ENCODE results near the gene TNFAIP8L3. TPM values are rescaled to one million over a fixed set of nuclear protein-coding genes. Genes with fewer than 3 reads are reported as not detected.

The TNFAIP8L3 gene
- total RNA-seq, 4 donors from 2014 or later, result 0.75 to 4.9 (median 4.2) TPM

DNA sequence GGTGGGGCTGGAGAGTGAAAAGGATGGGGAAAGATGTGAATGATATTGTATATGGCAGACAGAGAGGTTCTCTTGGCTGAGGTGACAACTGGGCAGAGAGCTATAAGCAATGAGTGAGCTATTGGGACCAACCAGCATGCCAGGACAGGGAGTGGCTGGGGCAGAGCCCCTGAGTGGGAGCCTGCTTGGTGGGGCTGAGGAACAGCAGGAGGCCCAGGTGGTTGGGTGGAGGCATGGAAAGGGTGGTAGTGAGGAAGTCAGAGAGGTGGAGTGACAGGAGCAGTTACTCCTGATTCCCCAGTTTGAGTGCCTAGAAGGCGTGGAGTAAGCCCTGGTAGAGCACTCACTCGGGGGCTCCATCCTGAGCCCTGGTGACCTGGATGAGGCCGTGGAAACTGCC is 15.5 kb upstream of the TNFAIP8L3 start:
- H3K4me1 ChIP-seq, result peaks cover 0 to 7% of the 10 kb centered on the region in 2 donors
- H3K27me3 ChIP-seq, result no peaks in the 10 kb centered on the region
- H3K36me3 ChIP-seq, result no peaks in the 10 kb centered on the region
- no peak overlapping the region for H3K27ac ChIP-seq
- H3K4me3 ChIP-seq, result no peak overlapping the region
- no peak for TF ChIP-seq POLR2A (IDR thresholded peaks at IDR 0.05)
- TF ChIP-seq, protein P1, sequence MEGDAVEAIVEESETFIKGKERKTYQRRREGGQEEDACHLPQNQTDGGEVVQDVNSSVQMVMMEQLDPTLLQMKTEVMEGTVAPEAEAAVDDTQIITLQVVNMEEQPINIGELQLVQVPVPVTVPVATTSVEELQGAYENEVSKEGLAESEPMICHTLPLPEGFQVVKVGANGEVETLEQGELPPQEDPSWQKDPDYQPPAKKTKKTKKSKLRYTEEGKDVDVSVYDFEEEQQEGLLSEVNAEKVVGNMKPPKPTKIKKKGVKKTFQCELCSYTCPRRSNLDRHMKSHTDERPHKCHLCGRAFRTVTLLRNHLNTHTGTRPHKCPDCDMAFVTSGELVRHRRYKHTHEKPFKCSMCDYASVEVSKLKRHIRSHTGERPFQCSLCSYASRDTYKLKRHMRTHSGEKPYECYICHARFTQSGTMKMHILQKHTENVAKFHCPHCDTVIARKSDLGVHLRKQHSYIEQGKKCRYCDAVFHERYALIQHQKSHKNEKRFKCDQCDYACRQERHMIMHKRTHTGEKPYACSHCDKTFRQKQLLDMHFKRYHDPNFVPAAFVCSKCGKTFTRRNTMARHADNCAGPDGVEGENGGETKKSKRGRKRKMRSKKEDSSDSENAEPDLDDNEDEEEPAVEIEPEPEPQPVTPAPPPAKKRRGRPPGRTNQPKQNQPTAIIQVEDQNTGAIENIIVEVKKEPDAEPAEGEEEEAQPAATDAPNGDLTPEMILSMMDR (IDR thresholded peaks at IDR 0.05 in 4 of 5, conservative IDR thresholded peaks at IDR 0.05 in 1 of 5), result no peak
- DNase-seq (no peak), ATAC-seq (no peak)
- in situ Hi-C loops (cut with MboI; ENCODE audit: low sequenced_read_pairs in 4 of 4) (no loop called here), intact Hi-C loops (cut with DNase I; ENCODE audit: low total_unique reads) (no loop called here)
- no peaks in the 10 kb centered on the region for H3K9me3 ChIP-seq

- ATAC-seq, result peak; percentile 63 to 72
- in situ Hi-C loops (cut with MboI; ENCODE audit: low sequenced_read_pairs in 4 of 4), result no loop called here
- H3K4me1 ChIP-seq, result peaks cover 0 to 12% of the 10 kb centered on the region in 2 donors
- H3K9me3 ChIP-seq, result no peaks in the 10 kb centered on the region
- DNase-seq, result peak; percentile 23
- peak overlapping the region in 2 of 4 donors; percentile 46 to 68 for H3K27ac ChIP-seq
- intact Hi-C loops (cut with DNase I; ENCODE audit: low total_unique reads), result no loop called here
- H3K36me3 ChIP-seq, result no peaks in the 10 kb centered on the region
- H3K27me3 ChIP-seq, result no peaks in the 10 kb centered on the region
- TF ChIP-seq, protein P1 (IDR thresholded peaks at IDR 0.05 in 4 of 5, conservative IDR thresholded peaks at IDR 0.05 in 1 of 5), result no peak
- no peak for TF ChIP-seq POLR2A (IDR thresholded peaks at IDR 0.05)
- H3K4me3 ChIP-seq, result no peak overlapping the region
These were observed 14.3 kb upstream of the TNFAIP8L3 start for GRCh38 chr15:51108933-51109550.

- ATAC-seq (no peak), DNase-seq (no peak)
- in situ Hi-C loops (cut with MboI; ENCODE audit: low sequenced_read_pairs in 4 of 4), result no loop called here
- TF ChIP-seq, protein P1 (IDR thresholded peaks at IDR 0.05 in 4 of 5, conservative IDR thresholded peaks at IDR 0.05 in 1 of 5), result no peak
- TF ChIP-seq POLR2A (IDR thresholded peaks at IDR 0.05), result no peak
- H3K27me3 ChIP-seq, result no peaks in the 10 kb centered on the region
- intact Hi-C loops (cut with DNase I; ENCODE audit: low total_unique reads), result no loop called here
- peaks cover 0 to 12% of the 10 kb centered on the region in 2 donors for H3K4me1 ChIP-seq
- H3K27ac ChIP-seq, result no peak overlapping the region
- H3K9me3 ChIP-seq, result no peaks in the 10 kb centered on the region
- no peak overlapping the region for H3K4me3 ChIP-seq
- no peaks in the 10 kb centered on the region for H3K36me3 ChIP-seq
These were observed 12.9 kb upstream of the TNFAIP8L3 start for GRCh38 chr15:51107612-51108011.

- H3K36me3 ChIP-seq, result no peaks in the 10 kb centered on the region
- DNase-seq (no peak), ATAC-seq (no peak)
- in situ Hi-C loops (cut with MboI; ENCODE audit: low sequenced_read_pairs in 4 of 4), result no loop called here
- peaks cover 0 to 12% of the 10 kb centered on the region in 2 donors for H3K4me1 ChIP-seq
- no peak for TF ChIP-seq POLR2A (IDR thresholded peaks at IDR 0.05)
- TF ChIP-seq, protein P1 (IDR thresholded peaks at IDR 0.05 in 4 of 5, conservative IDR thresholded peaks at IDR 0.05 in 1 of 5), result no peak
- no peaks in the 10 kb centered on the region for H3K27me3 ChIP-seq
- intact Hi-C loops (cut with DNase I; ENCODE audit: low total_unique reads), result no loop called here
- H3K9me3 ChIP-seq, result no peaks in the 10 kb centered on the region
- no peak overlapping the region for H3K4me3 ChIP-seq
- H3K27ac ChIP-seq, result no peak overlapping the region
These were observed 11.8 kb upstream of the TNFAIP8L3 start for GRCh38 chr15:51106481-51106880.
